GM10248 (cell line): Measurements from ENCODE around the gene PGAP2.

Experiments
- CTCF ChIA-PET: fragments of 300-600 bp; sonication (Branson Sonifier 250); formaldehyde crosslinking; extraction: SDS; loops from one replicate; lab custom pipeline; 2021; ENCODE audit warnings: antibody characterized with exemption; lab: Yijun Ruan, JAX
- POLR2A ChIA-PET: fragments of 350-650 bp; sonication (Branson Sonifier 250); formaldehyde crosslinking; extraction: SDS; loops from one replicate; lab custom pipeline; 2020; ENCODE audit warnings: antibody characterized with exemption; lab: Yijun Ruan, JAX
- DNase-seq: peaks from one replicate; pipeline ENCODE4 v3.0.0; 2012; ENCODE audit errors: extremely low spot score
- CTCF ChIP-seq: IDR thresholded peaks from 2 replicates; pipeline ENCODE4 v1.5.1; 2012; ENCODE audit warnings: mild to moderate bottlenecking, low read depth; ENCODE audit errors: extremely low read depth, missing control alignments, control extremely low read depth

The PGAP2 gene

DNA sequence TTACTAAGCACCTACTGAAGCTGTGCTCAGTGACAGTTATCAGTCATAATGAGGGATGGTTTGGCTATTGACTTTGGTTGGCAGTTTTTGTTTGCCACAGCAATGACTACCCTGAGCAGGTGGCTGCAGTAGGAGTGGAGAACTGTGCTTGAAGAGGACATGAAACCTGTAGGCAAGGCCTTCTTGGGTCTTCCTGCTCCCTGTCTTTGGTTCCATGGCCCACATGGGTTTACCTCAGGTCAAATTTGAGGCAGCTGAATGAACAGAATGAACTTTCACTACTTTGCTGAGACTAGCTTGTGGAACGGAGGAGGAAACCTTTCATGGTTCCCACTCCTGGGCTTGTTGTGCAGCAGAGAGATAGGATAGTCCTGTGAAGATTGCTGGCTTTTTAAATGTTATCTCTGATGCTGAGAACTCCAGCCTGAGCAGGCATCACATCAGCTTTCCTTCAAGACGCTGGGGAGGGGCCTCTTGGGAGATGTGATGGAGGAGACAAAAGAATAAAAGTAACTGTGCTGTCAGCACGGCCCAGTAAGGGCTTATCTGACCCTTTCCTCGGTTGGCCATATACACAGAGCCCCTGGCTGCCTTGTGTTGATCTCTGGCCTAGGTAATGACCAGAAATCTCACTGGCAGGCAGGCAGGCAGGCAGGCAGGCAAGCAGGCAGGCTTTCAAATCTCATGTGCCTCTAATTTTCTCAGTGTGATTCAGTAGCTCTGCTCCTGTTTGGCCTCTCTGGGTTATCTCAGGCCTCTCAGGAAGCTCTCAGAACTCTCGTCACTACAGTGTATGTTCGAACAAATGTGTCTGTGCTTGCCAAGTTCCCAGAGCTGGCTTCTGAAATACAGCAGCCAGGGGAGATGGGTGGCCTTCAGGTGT is 59.1 kb downstream of the PGAP2 start:
- CTCF ChIA-PET = interaction anchor here (0.8 to 43.8 kb wide), 9 partner anchors 11 to 203 kb away, joined by 3 to 1411 read pairs (median 3); partner anchors contain the start of gene STIM1
- no peak for TF ChIP-seq CTCF
- POLR2A ChIA-PET = interaction anchor here (2.1 kb wide), 1 partner anchor 12 kb away, joined by 10 read pairs; the partner anchor contains the start of gene STIM1
- no peak for DNase-seq

DNA sequence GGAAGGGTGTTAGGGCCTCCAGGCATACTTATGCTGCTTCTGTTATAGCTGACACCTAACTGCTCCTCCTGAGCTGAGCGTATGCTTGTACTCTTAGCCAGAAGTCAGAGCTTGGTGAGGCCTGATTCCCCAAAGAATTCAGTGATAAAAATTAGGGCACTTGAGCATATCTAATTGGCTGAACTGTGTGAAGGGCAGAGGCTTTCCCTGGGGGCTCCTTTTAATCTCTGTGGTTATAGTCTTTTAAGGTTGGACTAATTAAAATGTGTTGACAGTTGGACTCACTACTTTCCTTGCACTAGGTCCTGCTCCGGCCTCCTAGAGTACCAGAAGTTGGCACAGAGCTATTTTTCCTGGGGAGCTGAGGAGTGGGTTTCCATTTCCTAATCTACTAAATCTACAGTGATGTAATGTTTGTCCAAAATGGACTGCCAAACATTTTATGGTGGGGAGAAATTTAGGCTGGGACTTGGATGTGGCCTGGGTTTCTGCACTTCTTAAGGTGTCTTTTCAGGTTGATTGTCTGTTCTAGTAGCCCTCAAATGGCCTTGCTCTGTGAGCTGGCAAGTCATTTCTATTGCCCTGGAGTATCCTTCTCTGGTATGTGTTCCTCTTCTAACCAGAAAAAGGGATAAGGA is 65.5 kb downstream of the PGAP2 start:
- POLR2A ChIA-PET = no interaction called here
- CTCF ChIA-PET = interaction anchor here (0.8 to 21.2 kb wide), 7 partner anchors 9 to 200 kb away, joined by 3 to 422 read pairs (median 6); partner anchors contain the start of genes PGAP2, RHOG and STIM1
- no peak for TF ChIP-seq CTCF
- DNase-seq = no peak
